Stimulated activated CD4-positive, alpha-beta T cell treated with anti-CD3 and anti-CD28 coated beads, TNF-alpha, amount 100 ng/mL, for 24 hours (primary cell): ENCODE results near the gene BMP8A.
"Not testable (repeated sequence)": the region's sequence is repeated elsewhere in the genome, so short reads cannot be mapped to it uniquely, and the experiment has no call there.

Experiments used
- DNase-seq, 3 experiments: peaks; one replicate each; pipeline ENCODE4 v3.0.0-alpha.2; 2020; ENCODE audit warnings: low read depth in 3 of 3

The BMP8A gene

GRCh38 chr1:39483276-39483675, 8.2 kb upstream of the BMP8A start:
- DNase-seq, result no peak

- no peak for DNase-seq
These were observed 6.9 kb upstream of the BMP8A start for GRCh38 chr1:39484564-39484963.

GRCh38 chr1:39485046-39485803, 6.2 kb upstream of the BMP8A start:
- DNase-seq, result no peak

- no peak for DNase-seq
These were observed 3.4 kb upstream of the BMP8A start for GRCh38 chr1:39488012-39488545.

- no peak for DNase-seq
These were observed 2.5 kb upstream of the BMP8A start for GRCh38 chr1:39488793-39489566.

GRCh38 chr1:39489567-39490239, 1.7 kb upstream of the BMP8A start:
- DNase-seq, result no peak

GRCh38 chr1:39490596-39491145, 765 bp upstream of the BMP8A start:
- no peak for DNase-seq

- not testable (repeated sequence) for DNase-seq
These were observed 944 bp downstream of the BMP8A start for GRCh38 chr1:39492118-39493042.

- DNase-seq, result not testable (repeated sequence)
These were observed 1.8 kb downstream of the BMP8A start for GRCh38 chr1:39493043-39493810.

GRCh38 chr1:39494671-39495410, 3.4 kb downstream of the BMP8A start:
- no peak for DNase-seq

- DNase-seq, result not testable (repeated sequence)
These were observed 5.1 kb downstream of the BMP8A start for GRCh38 chr1:39496520-39496919.

GRCh38 chr1:39497585-39497984, 6.1 kb downstream of the BMP8A start:
- DNase-seq, result no peak

GRCh38 chr1:39498096-39498710, 6.8 kb downstream of the BMP8A start:
- DNase-seq, result not testable (repeated sequence)

- DNase-seq, result not testable (repeated sequence)
These were observed 7.4 kb downstream of the BMP8A start for GRCh38 chr1:39498821-39499220.

- no peak for DNase-seq
These were observed 8.2 kb downstream of the BMP8A start for GRCh38 chr1:39499668-39500067.

GRCh38 chr1:39500862-39501389, 9.5 kb downstream of the BMP8A start:
- DNase-seq, result no peak

- no peak for DNase-seq
These were observed 10.2 kb downstream of the BMP8A start for GRCh38 chr1:39501666-39502065.

- DNase-seq, result not testable (repeated sequence)
These were observed 13.0 kb downstream of the BMP8A start for GRCh38 chr1:39504436-39504835.

GRCh38 chr1:39505289-39505688, 13.9 kb downstream of the BMP8A start:
- DNase-seq, result no peak
